Mucosa of descending colon (tissue), 3 donors: ENCODE results near the gene DBP. TPM values are rescaled to one million over a fixed set of nuclear protein-coding genes. Genes with fewer than 3 reads are reported as not detected.
A peak's percentile ranks its signal among the peaks of the same experiment; 100 is the strongest.

Experiments
- ATAC-seq: fragments of 200-7000 bp; cut with Tn5 transposase; one replicate; pipeline ENCODE4 v1.9.1; 2020; ENCODE audit warnings: mild to moderate bottlenecking, moderate library complexity
- DNase-seq, 3 donors: peaks; one replicate each; pipeline ENCODE4 v3.0.0-alpha.2; 2020
- H3K36me3 ChIP-seq: fragments of 200-600 bp; one replicate; pipeline ENCODE4 v1.8.0; 2021; ENCODE audit warnings: low read depth, mild to moderate bottlenecking
- H3K4me1 ChIP-seq: fragments of 200-600 bp; one replicate; pipeline ENCODE4 v1.8.0; 2021; ENCODE audit warnings: low read depth, mild to moderate bottlenecking
- H3K4me3 ChIP-seq: fragments of 200-600 bp; one replicate; pipeline ENCODE4 v1.8.0; 2021; ENCODE audit warnings: mild to moderate bottlenecking
- H3K9me3 ChIP-seq: fragments of 200-600 bp; one replicate; pipeline ENCODE4 v1.8.0; 2021; ENCODE audit warnings: mild to moderate bottlenecking
- intact Hi-C, 2 donors: fragments of 100-400 bp; cut with DNase I in 1 of 2; cut with micrococcal nuclease in 1 of 2; formaldehyde crosslinking; loops; one replicate each; pipeline versions ENCODE4 v1.11.0 to v1.11.1; 2022; cut with DNase I, micrococcal nuclease
- total RNA-seq, 3 donors: library from RNA; stranded (reverse); fragmentation: NEBNext Ultra II Directional in 2 of 3; extraction: Animal tissue kit (Norgen Biotek cat#: 25700) in 2 of 3; gene quantifications; one replicate each; pipeline versions ENCODE4 v1.2.1 to v1.2.4, GENCODE V29; 2021 to 2023
- TF ChIP-seq, protein P1 (sequence below): fragments of 200-600 bp; IDR thresholded peaks from one replicate; pipeline ENCODE4 v1.8.0; 2022; ENCODE audit warnings: antibody characterized with exemption, mild to moderate bottlenecking
- donor health status: DM: no; HTN: no; CAD: no; lungs with moderate emphysema.
- donor health status: DM: no; HTN: no; CAD: no.
- donor health status: DM: no; HTN: yes; CAD: no.

DBP gene
- total RNA-seq, 3 donors from 2014 or later: 8.2 to 18.4 (median 11.1) TPM

DNA sequence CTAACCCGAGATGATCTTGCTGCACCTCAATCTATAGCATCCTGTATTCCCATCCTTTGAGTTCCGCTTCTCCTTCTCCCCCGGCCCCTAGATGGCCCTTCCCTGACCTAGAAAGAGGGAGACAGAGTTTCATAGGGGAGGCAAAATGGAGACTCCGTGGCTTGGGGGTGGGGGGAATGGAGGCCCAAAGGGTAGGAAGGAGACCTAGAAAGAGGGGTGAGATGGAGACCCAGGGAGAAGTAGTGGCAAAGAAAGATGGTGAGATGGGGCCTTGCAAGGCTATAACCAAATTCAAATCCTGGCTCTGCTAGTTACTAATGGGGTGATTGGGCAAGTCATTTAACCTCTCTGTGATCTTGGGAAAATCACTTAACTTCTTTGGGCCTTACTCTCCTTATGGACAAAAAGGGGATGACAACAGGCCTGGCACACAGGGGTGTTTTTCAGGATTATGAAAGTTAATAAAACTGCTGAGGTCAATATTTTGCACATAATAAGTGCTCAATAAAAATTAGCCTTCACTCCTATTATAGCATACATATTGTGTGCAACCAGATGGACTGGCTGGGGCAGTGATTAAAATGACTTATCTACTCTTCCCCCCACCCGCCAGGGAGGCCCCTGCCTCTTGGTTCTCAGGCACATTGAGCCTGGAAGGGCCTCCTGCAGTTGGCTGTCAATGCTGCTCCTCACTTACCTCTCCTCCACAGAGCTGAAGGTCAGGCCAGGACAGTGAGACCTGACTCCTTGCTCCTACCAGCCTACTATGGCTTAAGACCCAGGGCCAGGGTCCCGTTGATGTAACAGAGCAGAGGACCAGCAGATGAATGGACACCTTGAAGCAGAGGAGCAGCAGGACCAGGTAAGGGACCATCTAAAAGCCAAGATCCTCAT, 17.2 kb downstream of the DBP start:
- Histone ChIP-seq H3K9me3 (no peaks in the 10 kb centered on the region), H3K4me3 (peak overlapping the region; percentile 86), H3K4me1 (peaks cover 44% of the 10 kb centered on the region), H3K36me3 (peaks cover 3% of the 10 kb centered on the region)
- intact Hi-C loops: no loop called here
- DNase-seq (no peak), ATAC-seq (no peak)
- TF ChIP-seq, protein P1, sequence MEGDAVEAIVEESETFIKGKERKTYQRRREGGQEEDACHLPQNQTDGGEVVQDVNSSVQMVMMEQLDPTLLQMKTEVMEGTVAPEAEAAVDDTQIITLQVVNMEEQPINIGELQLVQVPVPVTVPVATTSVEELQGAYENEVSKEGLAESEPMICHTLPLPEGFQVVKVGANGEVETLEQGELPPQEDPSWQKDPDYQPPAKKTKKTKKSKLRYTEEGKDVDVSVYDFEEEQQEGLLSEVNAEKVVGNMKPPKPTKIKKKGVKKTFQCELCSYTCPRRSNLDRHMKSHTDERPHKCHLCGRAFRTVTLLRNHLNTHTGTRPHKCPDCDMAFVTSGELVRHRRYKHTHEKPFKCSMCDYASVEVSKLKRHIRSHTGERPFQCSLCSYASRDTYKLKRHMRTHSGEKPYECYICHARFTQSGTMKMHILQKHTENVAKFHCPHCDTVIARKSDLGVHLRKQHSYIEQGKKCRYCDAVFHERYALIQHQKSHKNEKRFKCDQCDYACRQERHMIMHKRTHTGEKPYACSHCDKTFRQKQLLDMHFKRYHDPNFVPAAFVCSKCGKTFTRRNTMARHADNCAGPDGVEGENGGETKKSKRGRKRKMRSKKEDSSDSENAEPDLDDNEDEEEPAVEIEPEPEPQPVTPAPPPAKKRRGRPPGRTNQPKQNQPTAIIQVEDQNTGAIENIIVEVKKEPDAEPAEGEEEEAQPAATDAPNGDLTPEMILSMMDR: peak; percentile 10

DNA sequence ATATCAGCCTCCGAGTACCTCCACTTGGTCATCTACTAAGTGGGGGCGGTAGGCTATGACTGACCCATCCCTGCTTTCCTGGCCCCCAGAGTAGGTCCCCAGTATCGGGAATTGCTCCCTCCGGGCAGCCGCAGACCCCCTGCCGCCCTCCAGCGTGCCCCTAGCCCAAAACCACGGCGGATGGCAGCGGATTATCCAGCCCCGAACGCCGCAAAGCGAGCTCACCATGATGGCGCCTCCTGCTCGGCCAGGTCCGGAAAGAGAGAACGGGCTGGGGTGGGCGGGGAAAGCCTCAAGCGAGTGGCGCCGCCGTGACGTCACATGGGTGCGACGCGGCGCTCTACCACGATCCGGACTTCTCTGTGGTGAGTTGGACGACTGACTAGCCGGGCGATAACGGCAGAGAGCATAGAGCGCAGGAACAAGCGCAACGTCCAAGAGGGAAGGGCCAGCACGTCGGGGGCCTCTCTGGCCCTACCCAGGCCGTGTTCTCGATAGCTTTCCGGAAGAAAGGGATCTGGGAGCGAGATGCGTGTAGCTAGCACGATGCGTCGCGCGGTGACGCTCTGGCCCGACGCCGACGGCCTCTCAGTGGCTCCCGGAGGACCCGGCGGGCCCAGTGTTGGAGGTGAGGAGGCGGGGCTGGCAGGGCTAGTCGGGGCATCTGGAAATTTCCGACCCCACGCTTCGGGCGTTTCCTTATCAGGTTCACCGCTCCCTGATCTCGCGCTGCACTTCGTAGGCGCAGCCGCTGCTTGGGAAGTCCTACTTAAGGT, 18.1 kb downstream of the DBP start, which contains the start of the genes RPL18 and SPHK2:
Gene RPL18, minus strand, starts transcription at position 263 of the 776 bp plus-strand sequence. Its CDS starts 35 bp downstream, at position 228.
Gene SPHK2, plus strand, starts transcription at position 591 of the 776 bp plus-strand sequence. CDS start 1,009 bp downstream, outside the sequence.
- ATAC-seq (peak; percentile 74), DNase-seq (peak; percentile 96 to 99 (median 97))
- peaks cover 44% of the 10 kb centered on the region for H3K4me1 ChIP-seq
- H3K36me3 ChIP-seq: peaks cover 3% of the 10 kb centered on the region
- no peaks in the 10 kb centered on the region for H3K9me3 ChIP-seq
- H3K4me3 ChIP-seq: peak within 1 kb of the TSS; percentile 86
- TF ChIP-seq, protein P1: peak; percentile 7
- intact Hi-C loops: no loop called here

DNA sequence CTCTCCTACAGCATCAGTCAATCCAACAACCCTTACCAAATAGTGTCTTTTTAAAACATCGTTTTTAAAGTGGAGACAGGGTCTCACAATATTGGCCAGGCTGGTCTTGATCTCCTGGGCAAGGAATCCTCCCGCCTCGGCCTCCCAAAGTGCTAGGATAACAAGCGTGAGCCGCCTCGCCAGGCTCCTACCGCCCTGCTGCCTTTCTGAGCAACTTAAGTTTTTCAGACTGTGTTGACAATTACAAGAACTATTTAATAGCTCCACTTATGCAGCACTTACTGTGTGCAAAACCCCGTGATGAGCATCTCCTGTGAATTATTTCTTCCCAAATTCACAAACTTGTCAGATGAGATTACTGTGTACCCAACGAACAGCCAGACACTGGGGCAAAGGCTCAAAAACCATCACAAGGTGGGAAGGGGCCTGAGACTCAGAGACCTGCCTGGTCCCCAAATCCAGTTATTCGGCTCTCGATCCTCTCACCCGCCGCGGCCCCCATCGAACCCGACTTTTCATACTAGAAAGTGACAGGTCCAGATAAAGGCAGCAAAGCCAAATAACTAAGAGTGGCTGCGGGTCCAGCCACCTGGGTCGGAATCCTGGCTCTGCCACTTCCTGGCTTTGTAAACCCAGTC, 18.8 kb downstream of the DBP start:
- peaks cover 38% of the 10 kb centered on the region for H3K4me1 ChIP-seq
- ATAC-seq (no peak), DNase-seq (peak in 1 of 3 donors; percentile 53)
- H3K9me3 ChIP-seq: no peaks in the 10 kb centered on the region
- peaks cover 3% of the 10 kb centered on the region for H3K36me3 ChIP-seq
- TF ChIP-seq, protein P1: no peak
- intact Hi-C loops: no loop called here
- peak overlapping the region; percentile 86 for H3K4me3 ChIP-seq

DNA sequence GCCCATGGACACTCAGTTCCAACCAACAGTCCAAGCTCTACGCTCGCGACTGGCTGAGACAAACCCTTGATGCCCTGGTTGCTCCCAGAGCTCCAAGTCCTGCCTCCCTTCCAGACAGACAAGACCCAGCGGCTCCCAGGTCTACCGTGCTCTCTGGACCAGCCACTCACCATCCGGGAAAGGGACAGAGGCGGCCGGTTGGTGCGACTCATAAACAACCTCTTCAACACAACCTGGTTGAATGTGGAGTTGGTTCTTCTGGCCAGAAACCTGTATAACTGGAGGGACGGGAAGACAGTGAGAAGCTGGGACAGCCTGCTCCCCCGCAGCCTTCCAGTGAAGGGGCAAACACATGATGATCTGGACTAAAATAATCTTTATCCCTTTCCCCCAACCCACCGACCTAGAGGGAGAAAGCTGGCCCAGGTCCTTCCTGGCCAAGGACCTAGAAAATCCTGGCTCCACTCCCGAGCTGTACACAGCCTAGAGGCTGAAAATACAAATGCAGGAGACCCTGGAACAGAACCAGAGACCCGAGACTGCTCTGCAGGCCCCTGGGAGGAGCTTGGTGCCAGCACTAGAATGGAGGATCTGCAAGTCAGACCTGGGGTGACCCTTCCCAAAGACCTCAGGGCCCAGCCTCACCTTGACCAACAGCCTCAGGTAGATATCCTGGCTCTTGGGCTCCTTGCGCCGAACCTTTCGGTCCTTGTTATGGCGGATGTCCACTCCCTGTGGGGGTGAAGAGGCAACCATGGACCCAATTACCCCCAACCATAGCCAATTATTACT, 19.8 kb downstream of the DBP start:
- peaks cover 3% of the 10 kb centered on the region for H3K36me3 ChIP-seq
- no peak for ATAC-seq
- DNase-seq: peak in 1 of 3 donors; percentile 57
- H3K4me1 ChIP-seq: peaks cover 40% of the 10 kb centered on the region
- no peak overlapping the region for H3K4me3 ChIP-seq
- TF ChIP-seq, protein P1: no peak
- intact Hi-C loops: no loop called here
- no peaks in the 10 kb centered on the region for H3K9me3 ChIP-seq
